GM19395 (cell line): ENCODE results near the gene E2F4.

Experiments
- ATAC-seq: cut with Tn5 transposase; IDR thresholded peaks from one replicate; pipeline ENCODE4 v1.9.1; 2021; ENCODE audit warnings: mild to moderate bottlenecking, moderate library complexity; ENCODE audit not compliant: unreplicated experiment

E2F4 gene

GRCh38 chr16:67207249-67208091, 15.5 kb downstream of the E2F4 start:
- no peak for ATAC-seq

- no peak for ATAC-seq
Observed at GRCh38 chr16:67208154-67208896, 16.4 kb downstream of the E2F4 start.

GRCh38 chr16:67209565-67209964, 17.6 kb downstream of the E2F4 start:
- no peak for ATAC-seq

- ATAC-seq: no peak
Observed at GRCh38 chr16:67210069-67210937, 18.3 kb downstream of the E2F4 start.

- ATAC-seq: no peak
Observed at GRCh38 chr16:67211674-67212073, 19.7 kb downstream of the E2F4 start.

GRCh38 chr16:67212766-67213165, 20.8 kb downstream of the E2F4 start:
- ATAC-seq: no peak

GRCh38 chr16:67213197-67214019, 21.5 kb downstream of the E2F4 start:
- ATAC-seq: no peak

GRCh38 chr16:67215706-67216105, 23.8 kb downstream of the E2F4 start:
- ATAC-seq: no peak

GRCh38 chr16:67216612-67217490, 24.9 kb downstream of the E2F4 start:
- ATAC-seq: no peak

GRCh38 chr16:67223992-67224391, 32.0 kb downstream of the E2F4 start:
- ATAC-seq: no peak

GRCh38 chr16:67226295-67226803, 34.4 kb downstream of the E2F4 start:
- ATAC-seq: no peak

- peak; percentile 89 for ATAC-seq
Observed at GRCh38 chr16:67226804-67227566, 35.0 kb downstream of the E2F4 start, which contains the start of gene TMEM208. TSS of gene TMEM208 (plus strand) at chr16:67227130. CDS start at chr16:67227219, 89 bp downstream.

- no peak for ATAC-seq
Observed at GRCh38 chr16:67227567-67227921, 35.6 kb downstream of the E2F4 start.

- no peak for ATAC-seq
Observed at GRCh38 chr16:67228034-67228785, 36.3 kb downstream of the E2F4 start.

GRCh38 chr16:67228905-67229304, 37.0 kb downstream of the E2F4 start:
- ATAC-seq: no peak

GRCh38 chr16:67229906-67230808, 38.2 kb downstream of the E2F4 start:
- no peak for ATAC-seq
